SK-N-SH (cell line): Measurements from ENCODE around the gene RRP1B. TPM values are rescaled to one million over a fixed set of nuclear protein-coding genes. Genes with fewer than 3 reads are reported as not detected.

Experiments
- CTCF ChIA-PET: fragments of 300-600, 350-600 bp; formaldehyde crosslinking; extraction: SDS; loops from one replicate; lab custom pipeline; 2021; lab: Yijun Ruan, JAX
- POLR2A ChIA-PET: fragments of 350-600 bp; sonication (Branson Sonifier 250); formaldehyde crosslinking; extraction: SDS; loops from one replicate; lab custom pipeline; 2020; ENCODE audit warnings: antibody characterized with exemption, inconsistent platforms; lab: Yijun Ruan, JAX
- DNase-seq: peaks from one replicate; pipeline ENCODE4 v3.0.0; 2012
- H2AFZ ChIP-seq: fragments of 200-600 bp; sonication (generic); 2 replicates; pipeline ENCODE4 v1.8.1; 2016; ENCODE audit warnings: antibody characterized with exemption, mild to moderate bottlenecking, low read depth
- H3F3A ChIP-seq: fragments of 200-600 bp; sonication (generic); replicated peaks from 2 replicates; pipeline ENCODE3; 2016; ENCODE audit warnings: antibody characterized with exemption, mild to moderate bottlenecking; ENCODE audit not compliant: insufficient read depth
- H3K27ac ChIP-seq, 2 experiments: fragments of 200-500 bp in 1 of 2; fragments of 200-600 bp in 1 of 2; sonication (Bioruptor generic) in 1 of 2; sonication (generic), shearing (Covaris generic) in 1 of 2; 2 replicates each; pipeline versions ENCODE4 v1.5.1 to v1.6.1; 2014 to 2016; ENCODE audit warnings: low read depth in 2 of 2, inconsistent platforms in 1 of 2, low read length in 1 of 2, mild to moderate bottlenecking in 1 of 2, mixed read lengths in 1 of 2
- H3K27me3 ChIP-seq: fragments of 200-600 bp; sonication (generic), shearing (Covaris generic); 2 replicates; pipeline ENCODE4 v1.6.1; 2016; ENCODE audit warnings: mixed run types; ENCODE audit not compliant: insufficient read depth
- H3K36me3 ChIP-seq, 2 experiments: fragments of 200-500 bp in 1 of 2; fragments of 200-600 bp in 1 of 2; sonication (Bioruptor generic) in 1 of 2; sonication (generic) in 1 of 2; replicated peaks in 1 of 2; 2 replicates each; pipeline versions ENCODE3 to v1.5.1; 2014 to 2016; ENCODE audit warnings: low read length in 1 of 2, mild to moderate bottlenecking in 1 of 2; ENCODE audit not compliant: insufficient read depth in 2 of 2, control insufficient read depth in 1 of 2
- H3K4me1 ChIP-seq, 2 experiments: fragments of 200-500 bp in 1 of 2; fragments of 200-600 bp in 1 of 2; sonication (Bioruptor generic) in 1 of 2; sonication (generic), shearing (Covaris generic) in 1 of 2; 2 replicates each; pipeline versions ENCODE4 v1.5.1 to v1.6.1; 2014 to 2016; ENCODE audit warnings: low read depth in 1 of 2, low read length in 1 of 2, mixed run types in 1 of 2; ENCODE audit not compliant: insufficient read depth in 2 of 2, control insufficient read depth in 1 of 2
- H3K4me2 ChIP-seq: fragments of 200-600 bp; sonication (generic), shearing (Covaris generic); 2 replicates; pipeline ENCODE4 v1.6.1; 2017; ENCODE audit warnings: mixed run types
- H3K4me3 ChIP-seq, 2 experiments: fragments of 200-500 bp in 1 of 2; fragments of 200-600 bp in 1 of 2; sonication (Bioruptor generic) in 1 of 2; sonication (generic), shearing (Covaris generic) in 1 of 2; 2 replicates each; pipeline versions ENCODE4 v1.5.1 to v1.8.1; 2014 to 2016; ENCODE audit warnings: low read depth in 2 of 2, inconsistent platforms in 1 of 2, low read length in 1 of 2, mild to moderate bottlenecking in 1 of 2, mixed read lengths in 1 of 2, moderate library complexity in 1 of 2
- H3K79me2 ChIP-seq: fragments of 200-600 bp; sonication (generic); 2 replicates; pipeline ENCODE4 v1.8.1; 2017; ENCODE audit warnings: mild to moderate bottlenecking; ENCODE audit not compliant: insufficient read depth
- H3K9ac ChIP-seq: fragments of 200-600 bp; sonication (generic); 2 replicates; pipeline ENCODE4 v1.6.1; 2017; ENCODE audit warnings: mixed run types
- H3K9me2 ChIP-seq: fragments of 200-600 bp; sonication (generic); 2 replicates; pipeline ENCODE4 v1.6.1; 2017; ENCODE audit warnings: mixed run types
- H3K9me3 ChIP-seq: fragments of 200-600 bp; sonication (generic); 2 replicates; pipeline ENCODE4 v1.6.1; 2017; ENCODE audit warnings: mixed run types, mild to moderate bottlenecking, moderate library complexity
- H4K20me1 ChIP-seq: fragments of 200-600 bp; sonication (generic); 2 replicates; pipeline ENCODE4 v1.6.1; 2017; ENCODE audit warnings: mild to moderate bottlenecking, mixed run types; ENCODE audit not compliant: insufficient read depth
- CHD2 ChIP-seq: fragments of 150-350 bp; IDR thresholded peaks from 2 replicates; pipeline ENCODE4 v1.6.1; 2018; ENCODE audit warnings: low read length; ENCODE audit not compliant: partially characterized antibody
- ELF1 ChIP-seq: IDR thresholded peaks from 2 replicates; pipeline ENCODE4 v1.4.0; 2012
- EP300 ChIP-seq, 2 experiments: IDR thresholded peaks; 2 replicates each; pipeline versions ENCODE4 v1.4.0 to v1.6.1; 2012; ENCODE audit warnings: borderline replicate concordance in 1 of 2, low read depth in 1 of 2, low read length in 1 of 2
- FOSL2 ChIP-seq: IDR thresholded peaks from 2 replicates; pipeline ENCODE4 v1.4.0; 2012; ENCODE audit warnings: low read depth, mild to moderate bottlenecking, moderate library complexity, borderline replicate concordance
- FOXJ3 ChIP-seq: sonication (generic); formaldehyde crosslinking; IDR thresholded peaks from 2 replicates; pipeline ENCODE4 v1.5.1; 2020; ENCODE audit warnings: mild to moderate bottlenecking, missing genetic modification reagents
- GABPA ChIP-seq: IDR thresholded peaks from 2 replicates; pipeline ENCODE4 v1.4.0; 2012; ENCODE audit warnings: low read depth, mild to moderate bottlenecking
- IRF3 ChIP-seq: fragments of 150-350 bp; IDR thresholded peaks from 2 replicates; pipeline ENCODE4 v1.6.1; 2016; ENCODE audit warnings: mild to moderate bottlenecking, low read depth, low read length
- JUND ChIP-seq: IDR thresholded peaks from 2 replicates; pipeline ENCODE4 v1.4.0; 2012
- MEF2A ChIP-seq: IDR thresholded peaks from 2 replicates; pipeline ENCODE4 v1.4.0; 2012; ENCODE audit warnings: low read depth, borderline replicate concordance
- MXI1 ChIP-seq: IDR thresholded peaks from 2 replicates; pipeline ENCODE4 v1.6.1; 2012; ENCODE audit warnings: mild to moderate bottlenecking, low read depth, low read length, improper control_type of control experiment
- NRF1 ChIP-seq: IDR thresholded peaks from 2 replicates; pipeline ENCODE4 v1.6.1; 2012; ENCODE audit warnings: low read depth, mild to moderate bottlenecking, low read length
- POLR2AphosphoS5 ChIP-seq: IDR thresholded peaks from 2 replicates; pipeline ENCODE4 v1.6.1; 2012; ENCODE audit warnings: low read depth, low read length
- RAD21 ChIP-seq: IDR thresholded peaks from 2 replicates; pipeline ENCODE4 v1.6.1; 2012; ENCODE audit warnings: mild to moderate bottlenecking, low read length
- RCOR1 ChIP-seq: fragments of 150-350 bp; IDR thresholded peaks from 2 replicates; pipeline ENCODE4 v1.6.1; 2017; ENCODE audit warnings: antibody characterized with exemption, low read length
- REST ChIP-seq: IDR thresholded peaks from 2 replicates; pipeline ENCODE4 v1.6.1; 2012; ENCODE audit warnings: mild to moderate bottlenecking, low read depth, low read length, moderate library complexity
- RFX5 ChIP-seq: IDR thresholded peaks from 2 replicates; pipeline ENCODE4 v1.6.1; 2012; ENCODE audit warnings: mild to moderate bottlenecking, improper control_type of control experiment, low read length
- RXRA ChIP-seq: IDR thresholded peaks from 2 replicates; pipeline ENCODE4 v1.4.0; 2012; ENCODE audit warnings: low read depth, mild to moderate bottlenecking, borderline replicate concordance
- TCF12 ChIP-seq: IDR thresholded peaks from 2 replicates; pipeline ENCODE4 v1.4.0; 2012
- USF2 ChIP-seq: fragments of 150-350 bp; IDR thresholded peaks from 2 replicates; pipeline ENCODE4 v1.6.1; 2017; ENCODE audit warnings: antibody characterized with exemption, low read length, low read depth, borderline replicate concordance
- WGBS: methylation state at CpG from one replicate; pipeline ENCODE4 v1.1.6; 2017; ENCODE audit warnings: low lambda C conversion rate; 5-methylcytosine and 5-hydroxymethylcytosine counted together
- polyA plus RNA-seq, 3 experiments: library from polyadenylated mRNA; depleted of rRNA; stranded (reverse); fragments of >200 nt; gene quantifications; 2 replicates each; pipeline ENCODE4 v1.2.3, GENCODE V29; 2012

RRP1B gene
- polyA plus RNA-seq, 1 of the 3 experiments (the other 2 are of a cell fraction): 10.4 TPM

- H3K9me2 ChIP-seq: no peaks in the 10 kb centered on the region
- H3K4me2 ChIP-seq: peak overlapping the region; percentile 100
- H3K9ac ChIP-seq: no peak overlapping the region
- no peak overlapping the region for H3K4me3 ChIP-seq
- peaks cover 35% of the 10 kb centered on the region for H4K20me1 ChIP-seq
- no peak overlapping the region for H2AFZ ChIP-seq
- H3F3A ChIP-seq: peaks cover 5% of the 10 kb centered on the region
- peaks cover 6 to 23% of the 10 kb centered on the region in 2 experiments; a peak in 2 of 4 replicates for H3K4me1 ChIP-seq
- H3K27ac ChIP-seq: no peak overlapping the region
- H3K9me3 ChIP-seq: no peaks in the 10 kb centered on the region
- WGBS: 100% methylated on average over 2 of the region's 4 CpGs
- DNase-seq: no peak
- CTCF ChIA-PET: no interaction called here
- no peak for TF ChIP-seq POLR2AphosphoS5
- TF ChIP-seq RAD21: no peak
- no peak for TF ChIP-seq IRF3
- TF ChIP-seq MEF2A: no peak
- TF ChIP-seq CHD2: no peak
- no peak for TF ChIP-seq RFX5
- no peak for TF ChIP-seq JUND
- no peak for TF ChIP-seq FOXJ3
- TF ChIP-seq NRF1: no peak
- TF ChIP-seq, all 33 proteins: peak for 0
- peaks cover 58% of the 10 kb centered on the region for H3K79me2 ChIP-seq
- POLR2A ChIA-PET: interaction anchor here (1.9 kb wide), 1 partner anchor 7 kb away, joined by 5 read pairs; no protein-coding TSS in a partner anchor
- H3K27me3 ChIP-seq: no peaks in the 10 kb centered on the region
- H3K36me3 ChIP-seq: no peaks in the 10 kb centered on the region
Measured at GRCh38 chr21:43721206-43721605, 61.8 kb downstream of the RRP1B start.

- Histone ChIP-seq H3K9me3 (no peaks in the 10 kb centered on the region), H3K27me3 (no peaks in the 10 kb centered on the region), H3K79me2 (peaks cover 64% of the 10 kb centered on the region), H3K27ac (no peak overlapping the region), H3K9me2 (no peaks in the 10 kb centered on the region), H3F3A (peaks cover 6% of the 10 kb centered on the region), H3K4me3 (no peak overlapping the region), H3K4me1 (peaks cover 7 to 26% of the 10 kb centered on the region in 2 experiments; a peak in 2 of 4 replicates)
- 95% methylated on average over 2 of the region's 3 CpGs for WGBS
- no peak for DNase-seq
- ChIA-PET CTCF (no interaction called here), POLR2A (no interaction called here)
- TF ChIP-seq TCF12: no peak
- TF ChIP-seq, all 33 proteins: peak for 0
- no peak overlapping the region for H2AFZ ChIP-seq
- H4K20me1 ChIP-seq: peaks cover 35% of the 10 kb centered on the region
- no peak overlapping the region for H3K9ac ChIP-seq
- no peak overlapping the region for H3K4me2 ChIP-seq
- H3K36me3 ChIP-seq: no peaks in the 10 kb centered on the region
Measured at GRCh38 chr21:43721939-43722338, 62.6 kb downstream of the RRP1B start.

GRCh38 chr21:43723648-43724047, 64.3 kb downstream of the RRP1B start:
- WGBS: 92% methylated on average over 4 of the region's 12 CpGs
- H3K4me2 ChIP-seq: no peak overlapping the region
- TF ChIP-seq EP300 (IDR thresholded peaks at IDR 0.05; ENCODE audit: borderline replicate concordance in 1 of 2, low read depth in 1 of 2, low read length in 1 of 2): no peak
- TF ChIP-seq GABPA: no peak
- no peak for TF ChIP-seq RCOR1
- TF ChIP-seq RXRA: no peak
- no peak for TF ChIP-seq POLR2AphosphoS5
- no peak for TF ChIP-seq REST
- TF ChIP-seq MXI1: no peak
- no peak for TF ChIP-seq FOSL2
- no peak for TF ChIP-seq MEF2A
- TF ChIP-seq ELF1: no peak
- TF ChIP-seq USF2: no peak

More at GRCh38 chr21:43723648-43724047, 64.3 kb downstream of the RRP1B start:
- H3K9me2 ChIP-seq: no peaks in the 10 kb centered on the region
- peaks cover 20 to 33% of the 10 kb centered on the region in 2 experiments; a peak in 3 of 4 replicates for H3K4me1 ChIP-seq
- peaks cover 71% of the 10 kb centered on the region for H3K79me2 ChIP-seq
- no peak overlapping the region for H3K4me3 ChIP-seq
- POLR2A ChIA-PET: no interaction called here
- H3K9ac ChIP-seq: no peak overlapping the region
- DNase-seq: no peak
- H3K27me3 ChIP-seq: no peaks in the 10 kb centered on the region
- H2AFZ ChIP-seq: no peak overlapping the region
- H3F3A ChIP-seq: peaks cover 18% of the 10 kb centered on the region
- H3K27ac ChIP-seq: no peak overlapping the region
- CTCF ChIA-PET: no interaction called here
- H3K9me3 ChIP-seq: no peaks in the 10 kb centered on the region
- no peaks in the 10 kb centered on the region for H3K36me3 ChIP-seq
- peaks cover 35% of the 10 kb centered on the region for H4K20me1 ChIP-seq
